Loucy (cell line): ENCODE measurements around the gene XPNPEP3.

Experiments
- CTCF ChIP-seq: fragments of 200-600 bp; sonication (generic); conservative IDR thresholded peaks from 2 replicates; pipeline ENCODE4 v1.5.1; 2014; ENCODE audit warnings: mild to moderate bottlenecking, antibody characterized with exemption, low read length
- EZH2phosphoT487 ChIP-seq: fragments of 200-600 bp; IDR thresholded peaks from 2 replicates; pipeline ENCODE4 v1.6.1; 2018; ENCODE audit warnings: antibody characterized with exemption, mild to moderate bottlenecking, moderate library complexity, borderline replicate concordance

- TF ChIP-seq EZH2phosphoT487 (no peak), CTCF (no peak)
These were observed 10.2 kb downstream of the XPNPEP3 start for GRCh38 chr22:40867109-40867508.
